Ramos (cell line): ENCODE measurements around the gene RETREG2.

Experiments used
- in situ Hi-C: fragments of 300-500 bp; cut with MboI; formaldehyde crosslinking; loops from one replicate; pipeline ENCODE4 v1.14.3; 2022; ENCODE audit warnings: low sequenced_read_pairs; ENCODE audit not compliant: unreplicated experiment

RETREG2 gene

DNA sequence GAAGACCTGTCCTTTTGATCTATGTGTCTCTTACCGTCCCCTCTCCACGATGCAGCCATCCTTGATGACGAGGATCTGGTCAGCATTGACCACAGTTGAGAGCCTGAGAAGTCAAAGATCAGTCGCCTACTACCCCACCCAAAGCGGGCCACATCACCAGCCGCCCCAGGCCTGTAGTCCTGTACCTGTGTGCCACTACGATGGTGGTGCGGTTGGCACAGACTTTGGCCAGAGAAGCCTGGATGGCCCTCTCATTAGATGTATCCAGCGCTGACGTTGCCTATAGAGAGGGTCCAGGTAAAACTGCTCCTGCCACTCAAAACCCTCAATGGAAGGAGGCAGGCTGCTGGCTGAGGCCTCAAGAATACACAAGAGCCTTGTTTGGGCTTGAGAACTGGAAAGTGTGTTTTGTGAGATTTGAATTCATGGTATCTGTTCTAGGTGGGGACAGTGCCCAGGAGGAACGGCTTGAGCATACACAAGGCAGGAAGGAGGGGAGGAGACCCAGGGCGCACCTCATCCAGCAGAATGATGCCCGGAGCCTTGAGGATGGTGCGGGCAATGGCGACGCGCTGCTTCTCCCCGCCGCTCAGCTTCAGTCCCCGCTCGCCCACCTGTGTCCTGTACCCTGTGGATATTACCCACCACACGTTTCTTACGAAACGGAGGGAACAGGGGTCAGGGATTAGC lies 32.3 kb downstream of the RETREG2 start:
- in situ Hi-C loops: no loop called here

DNA sequence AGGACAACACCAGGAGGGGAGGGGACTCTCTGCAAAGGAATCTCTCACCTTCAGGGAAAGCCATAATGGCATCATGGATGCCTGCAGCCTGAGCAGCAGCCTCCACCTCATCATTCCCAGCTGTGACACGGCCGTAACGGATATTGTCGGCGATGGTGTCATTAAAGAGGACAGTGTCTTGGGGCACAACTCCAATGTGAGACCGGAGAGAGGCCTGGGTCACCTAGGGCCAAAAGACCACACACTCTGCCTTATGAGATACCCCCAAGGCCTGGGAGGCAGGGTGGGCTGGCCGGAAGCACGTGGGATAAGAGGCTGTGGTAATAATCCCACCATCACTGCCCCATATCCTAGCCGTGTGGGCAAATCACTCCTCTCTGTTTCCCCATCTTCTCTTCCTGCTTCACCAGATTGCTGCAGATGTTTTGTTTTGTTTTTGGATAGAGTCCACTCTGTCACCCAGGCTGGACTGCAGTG lies 32.8 kb downstream of the RETREG2 start:
- in situ Hi-C loops: no loop called here

DNA sequence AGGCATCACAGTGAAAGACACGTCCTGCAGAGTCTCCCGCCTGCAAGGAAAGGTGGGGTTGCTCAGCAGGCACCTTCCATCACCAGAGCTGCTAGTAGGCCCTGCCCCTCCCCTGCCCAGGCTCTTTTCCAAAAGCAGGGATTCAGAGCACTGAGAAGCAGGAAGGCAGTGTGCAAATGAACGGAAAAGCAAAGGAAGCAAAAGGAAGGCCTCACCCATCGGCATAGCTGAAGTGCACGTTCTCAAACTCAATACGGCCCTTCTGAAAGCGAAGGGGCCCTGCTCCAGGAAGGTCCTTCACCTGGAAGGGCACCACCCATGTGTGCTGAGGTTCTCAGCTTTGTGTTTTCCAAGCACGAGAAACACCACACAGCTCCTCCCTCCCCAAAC lies 34.9 kb downstream of the RETREG2 start:
- in situ Hi-C loops: no loop called here

DNA sequence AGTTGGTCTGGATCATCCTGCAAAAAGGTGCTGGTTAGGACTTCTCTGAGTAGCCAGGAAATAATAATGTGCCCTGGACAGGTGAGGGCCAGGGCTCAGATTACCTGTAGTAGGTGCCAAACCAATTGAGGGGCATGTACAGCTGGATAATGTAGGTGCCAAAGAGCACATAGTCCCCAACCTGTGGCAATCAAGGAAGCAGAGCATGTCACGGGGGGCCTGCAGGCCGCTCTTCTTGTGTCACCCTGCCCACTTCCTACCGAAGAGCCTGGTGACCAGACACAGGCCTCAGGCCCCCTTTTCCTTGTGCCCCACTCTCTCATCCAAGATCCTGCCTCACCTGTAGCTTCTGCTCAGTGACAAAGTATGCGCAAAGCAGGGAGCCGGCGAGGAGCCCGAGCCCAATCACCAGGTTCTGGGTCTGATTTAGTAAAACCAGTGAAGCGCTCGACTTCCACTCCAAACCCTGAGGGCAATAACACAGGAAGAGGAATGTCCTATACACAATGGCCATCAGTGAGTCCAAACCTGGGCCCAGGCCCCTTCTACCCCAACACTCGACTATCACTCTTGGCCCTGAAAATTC lies 35.5 kb downstream of the RETREG2 start:
- in situ Hi-C loops: no loop called here

DNA sequence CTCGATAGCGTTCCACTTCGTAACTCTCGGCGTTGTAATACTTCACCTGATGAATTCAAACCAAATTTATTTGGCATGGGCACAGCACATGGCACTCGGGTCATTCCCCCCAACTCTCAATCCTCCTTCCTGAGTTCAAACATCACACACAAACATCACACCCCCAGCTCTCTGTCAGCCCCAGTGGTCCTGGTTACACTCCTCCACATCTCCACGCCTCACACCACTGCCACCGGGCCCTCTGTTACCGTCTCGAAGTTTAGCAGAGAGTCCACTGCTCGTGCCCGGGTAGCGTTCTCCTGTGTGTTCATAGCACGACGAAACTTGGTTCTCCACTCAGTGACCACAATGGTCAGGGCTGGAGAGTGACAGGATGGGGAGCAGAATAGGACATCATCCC lies 36.1 kb downstream of the RETREG2 start:
- in situ Hi-C loops: no loop called here

DNA sequence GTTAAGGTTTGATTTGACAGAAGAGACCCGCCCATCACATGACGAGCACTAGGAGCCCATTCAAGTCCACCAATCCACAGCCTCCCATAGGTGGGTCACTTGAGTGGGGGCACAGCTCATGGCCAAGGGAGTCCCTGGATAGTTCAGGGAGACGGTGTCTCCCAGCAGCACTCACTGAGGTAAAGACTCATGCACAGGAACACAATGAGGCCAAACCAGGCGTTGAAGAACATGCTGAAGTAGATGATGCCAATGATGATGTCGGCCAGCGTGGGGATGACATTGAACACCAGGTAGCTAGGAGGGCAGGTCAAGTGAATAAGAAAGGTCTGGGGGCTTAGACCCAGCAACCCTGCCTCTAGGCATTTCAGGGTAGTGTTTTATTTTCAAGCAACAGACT lies 36.7 kb downstream of the RETREG2 start:
- in situ Hi-C loops: no loop called here

DNA sequence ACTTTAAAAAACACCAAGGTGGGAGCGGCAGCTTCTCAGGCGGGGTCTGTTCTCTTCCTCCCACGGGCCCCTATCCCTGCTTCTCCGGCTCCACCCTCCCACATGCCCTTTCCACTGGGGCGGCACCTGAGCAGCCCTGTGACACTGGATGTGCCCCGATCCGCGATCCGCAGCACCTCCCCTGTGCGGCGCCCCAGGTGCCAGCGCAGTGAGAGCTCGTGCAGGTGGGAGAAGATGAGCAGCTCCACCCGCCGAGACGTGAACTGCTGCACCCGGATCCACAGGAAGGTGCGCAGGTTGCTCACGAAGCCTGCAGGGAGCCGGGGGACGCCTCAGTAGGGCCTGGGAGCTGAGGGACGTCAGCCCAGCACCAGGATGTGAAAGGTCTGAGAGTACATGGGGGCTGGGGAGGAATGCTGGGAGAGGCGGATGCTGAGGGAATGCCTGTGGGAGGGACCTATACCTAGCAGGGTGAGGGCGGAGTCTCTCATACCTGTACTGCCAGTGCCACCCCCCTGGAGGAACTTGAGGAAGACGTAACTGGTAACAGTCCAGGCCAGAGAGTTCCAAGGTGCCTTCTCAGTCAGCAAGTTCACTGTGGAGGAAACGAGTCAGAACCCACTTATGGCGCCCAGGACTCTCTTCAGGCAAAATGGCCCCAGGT lies 37.9 kb downstream of the RETREG2 start:
- in situ Hi-C loops: no loop called here

DNA sequence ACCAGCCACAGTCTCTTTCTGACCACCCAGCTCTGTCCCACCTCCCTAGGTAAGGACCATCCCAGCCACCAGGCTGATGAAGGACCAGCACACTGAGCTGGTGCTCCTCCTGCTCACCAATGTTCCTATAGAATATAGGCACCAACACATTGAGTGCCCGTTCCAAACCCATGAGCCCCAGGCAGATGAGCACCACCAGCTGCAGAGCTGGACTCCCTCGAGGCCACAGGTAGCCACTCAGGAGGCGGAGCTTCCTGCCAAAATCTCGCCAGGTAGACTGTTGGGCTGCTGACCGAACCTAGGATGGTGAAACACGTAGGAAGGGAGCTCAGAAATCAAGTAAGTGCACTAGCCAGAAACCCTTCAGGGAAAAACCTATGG lies 38.5 kb downstream of the RETREG2 start:
- in situ Hi-C loops: no loop called here

DNA sequence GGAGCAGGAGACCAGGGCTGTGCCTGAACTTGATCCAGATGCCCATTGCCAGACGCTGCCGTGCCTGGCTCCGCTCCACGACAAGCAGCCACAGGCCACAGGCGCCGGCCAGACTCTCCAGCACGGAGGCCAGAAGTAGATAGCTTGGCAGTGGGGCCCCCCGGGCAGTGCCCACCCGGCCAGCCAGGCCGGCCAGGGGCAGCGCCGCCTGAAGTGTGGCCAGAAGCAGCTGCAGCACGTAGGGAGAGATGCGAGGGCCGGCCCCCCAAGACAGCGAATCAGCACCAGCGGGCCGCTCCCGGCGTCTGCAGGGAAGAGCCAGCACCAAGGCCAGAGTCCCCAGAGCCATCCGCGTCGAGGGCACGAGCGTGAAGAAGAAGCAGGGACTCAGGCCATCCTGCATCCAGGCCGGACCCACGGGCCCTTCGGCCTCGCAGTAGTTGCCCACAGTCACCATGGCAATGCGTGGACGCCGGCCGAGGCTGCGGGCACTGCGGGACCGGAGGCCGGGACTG lies 40.2 kb downstream of the RETREG2 start:
- in situ Hi-C loops: no loop called here

DNA sequence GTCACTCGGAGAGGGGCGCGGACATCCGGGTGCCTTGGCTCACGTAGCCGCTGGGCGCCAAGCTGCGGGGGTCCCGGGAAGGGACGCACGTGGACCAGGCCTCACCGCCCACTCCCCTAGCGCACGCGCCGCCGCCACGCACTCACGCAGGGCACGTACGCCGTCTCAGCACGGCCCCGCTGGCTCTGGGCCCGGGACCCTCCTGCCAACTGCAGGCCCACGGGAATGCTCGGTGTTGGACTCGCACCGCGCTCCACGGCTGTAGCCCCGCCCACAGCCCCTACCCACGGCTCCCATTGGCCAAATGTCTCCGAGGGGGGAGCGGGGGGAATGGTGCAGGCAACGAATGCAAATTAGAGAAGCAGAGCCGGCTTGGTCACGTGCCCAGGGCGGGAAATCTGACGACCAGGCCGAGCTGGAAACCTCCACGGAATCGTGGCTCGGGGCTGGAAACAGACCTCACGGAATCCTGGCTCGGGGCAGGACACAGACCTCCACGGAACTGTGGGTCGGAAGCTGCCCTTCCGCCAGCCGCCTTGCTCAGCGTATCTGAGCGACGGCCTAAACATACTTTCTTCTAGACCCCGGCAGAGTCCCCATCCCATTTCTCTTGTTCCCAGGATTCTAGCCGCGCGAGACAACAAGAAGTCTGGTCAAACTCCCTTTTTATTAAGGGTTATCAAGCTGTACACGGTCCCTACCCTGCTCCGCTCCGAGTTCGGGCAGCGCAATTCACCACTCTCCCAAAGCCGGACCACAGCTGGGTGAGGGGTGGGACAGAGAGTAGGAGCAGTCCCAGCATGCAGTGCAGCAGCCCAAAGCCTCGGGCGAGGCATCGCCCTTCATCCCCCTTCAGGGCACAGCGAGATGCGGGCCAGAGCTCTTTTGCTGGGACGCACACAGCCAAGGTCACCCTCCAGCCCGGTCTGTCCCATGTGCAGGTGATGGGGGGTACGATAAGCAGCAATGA lies 40.9 kb downstream of the RETREG2 start, which contains the start of gene ABCB6:
Gene ABCB6 (minus strand): TSS at position 227 of the 970 bp plus-strand sequence. CDS start 285 bp downstream, outside the sequence.
- in situ Hi-C loops: no loop called here

DNA sequence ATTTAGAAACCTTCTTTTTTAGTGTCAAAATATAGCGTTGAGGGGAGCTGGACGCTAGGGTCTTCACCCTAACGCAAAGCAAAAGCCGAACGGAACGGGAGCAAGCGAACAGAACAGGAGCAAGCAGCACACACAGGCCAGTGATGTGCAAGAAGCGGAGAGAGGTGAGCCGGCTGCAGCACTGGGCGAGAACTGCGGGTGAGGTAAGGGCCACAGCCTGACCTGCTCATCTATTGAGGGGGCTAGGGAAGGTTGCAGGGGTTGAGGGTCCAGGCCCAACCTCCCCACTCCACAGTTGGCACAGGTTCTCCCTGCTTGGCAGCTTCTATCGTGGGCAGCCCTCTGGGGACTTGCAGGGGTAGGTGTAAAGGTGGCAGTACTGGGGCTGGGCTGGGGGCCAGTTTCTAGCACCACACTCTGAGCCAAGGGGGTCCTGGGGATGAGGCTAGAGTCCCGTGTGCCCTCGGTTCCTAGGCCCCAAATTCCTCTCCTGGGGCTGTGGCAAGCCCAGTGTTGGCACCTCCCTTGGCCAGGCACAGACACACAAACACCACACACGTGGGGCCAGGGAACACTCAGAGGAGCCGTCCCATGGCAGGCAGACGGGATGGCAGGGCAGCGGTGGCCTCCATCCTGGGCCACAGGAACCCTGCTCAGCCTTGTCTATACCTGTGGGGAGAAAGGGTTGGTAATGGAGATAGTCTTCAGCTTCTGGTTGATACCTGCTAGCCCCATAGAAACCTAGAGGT lies 41.9 kb downstream of the RETREG2 start:
- in situ Hi-C loops: no loop called here

DNA sequence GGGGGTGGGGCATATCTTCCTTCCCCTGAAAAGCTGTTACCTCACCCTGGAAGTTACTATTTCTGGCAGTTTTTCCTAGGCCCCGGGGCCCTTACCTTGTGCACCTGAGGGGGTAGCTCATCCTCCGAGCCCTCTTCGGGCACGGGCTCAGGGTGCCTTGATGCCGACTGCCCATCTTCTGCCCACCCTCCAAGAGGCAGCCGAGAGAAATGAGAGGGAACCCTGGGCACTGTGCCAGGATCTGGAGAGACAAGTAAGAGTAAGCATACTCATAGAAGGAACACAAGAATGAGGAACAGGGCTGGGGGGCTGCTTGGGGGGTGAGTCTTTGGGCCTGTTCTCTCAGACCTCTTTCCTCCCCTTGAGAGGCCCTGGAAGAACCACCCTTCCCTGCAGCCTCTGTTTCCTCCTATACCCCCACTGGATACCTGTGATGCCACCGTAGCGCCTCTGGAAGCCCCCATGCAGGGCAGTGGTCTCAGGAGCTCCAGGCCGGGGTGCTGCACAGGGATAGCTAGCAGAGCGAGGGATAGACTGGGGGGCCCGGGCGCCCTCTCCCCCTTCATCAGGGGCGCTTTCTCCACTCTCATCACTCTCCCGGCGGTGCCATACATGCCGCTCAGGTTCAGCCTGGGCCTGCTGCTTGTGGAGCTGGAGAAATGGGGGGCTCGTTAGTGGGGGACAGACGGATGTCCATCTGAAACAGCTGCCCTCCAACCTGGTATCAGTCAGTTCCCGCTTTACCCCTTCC lies 42.8 kb downstream of the RETREG2 start:
- in situ Hi-C loops: no loop called here

DNA sequence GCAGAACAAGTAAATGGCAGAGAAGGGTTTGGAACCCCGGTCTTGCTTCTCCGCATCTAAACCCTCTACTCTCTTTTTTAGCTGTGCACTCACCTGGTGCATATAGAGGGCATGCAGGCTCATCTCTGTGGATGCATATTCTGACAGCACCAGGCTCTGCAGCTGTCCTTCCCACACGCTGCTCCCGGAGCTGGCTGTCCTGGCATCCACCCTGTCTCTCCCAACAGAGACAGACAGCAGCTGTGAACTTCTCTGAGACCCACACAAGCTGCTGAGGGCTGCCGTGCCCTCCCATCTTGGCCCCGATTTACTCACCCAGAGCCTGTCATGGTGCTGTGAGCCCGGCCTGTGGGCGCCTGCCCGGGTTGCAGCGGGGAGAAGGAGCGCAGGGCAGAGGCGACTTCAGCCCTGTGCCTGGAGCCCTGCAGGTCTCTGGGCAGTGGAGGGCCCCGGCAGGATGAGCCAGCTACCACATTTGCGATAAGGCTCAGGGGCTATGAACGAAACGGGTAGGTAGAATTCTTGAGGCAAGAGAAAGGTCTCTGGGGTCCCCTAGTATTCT lies 44.0 kb downstream of the RETREG2 start:
- in situ Hi-C loops: no loop called here

DNA sequence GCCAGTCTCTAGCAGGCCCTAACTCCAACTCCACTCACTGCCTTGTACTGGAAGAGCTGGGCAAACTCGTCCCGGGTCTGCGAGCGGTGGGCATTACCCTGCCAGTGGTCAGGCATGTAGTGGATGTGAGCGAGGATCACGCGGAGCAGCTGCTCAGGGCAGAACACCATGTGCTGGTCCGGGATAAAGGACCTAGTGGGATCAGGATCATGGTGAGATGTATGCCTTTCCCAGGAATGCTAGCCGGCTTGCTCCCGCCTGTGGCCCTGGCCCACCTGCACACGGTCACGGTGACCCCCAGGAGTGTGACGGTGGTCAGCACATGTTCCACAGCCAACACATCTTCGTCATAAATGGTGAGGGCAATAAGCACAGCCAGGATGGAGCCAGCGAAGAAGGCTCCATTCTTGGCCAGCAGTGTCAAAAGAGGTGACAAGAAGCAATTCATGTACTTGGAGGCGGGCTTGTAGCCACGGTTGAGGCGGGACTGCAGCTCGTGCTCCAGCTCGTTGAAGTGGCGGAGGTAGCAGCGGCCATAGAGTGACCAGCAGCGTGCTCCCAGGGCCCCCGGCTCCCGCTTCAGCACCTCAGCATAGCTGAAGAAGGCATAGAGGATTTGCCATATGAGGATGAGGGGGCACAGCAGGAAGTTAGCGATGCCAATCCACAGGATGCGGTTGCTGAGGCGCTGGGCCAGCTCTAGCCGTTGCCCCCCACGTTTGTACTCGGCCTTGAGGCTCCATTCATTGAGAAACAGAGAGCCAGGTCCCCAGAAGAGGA lies 45.9 kb downstream of the RETREG2 start:
- in situ Hi-C loops: no loop called here

DNA sequence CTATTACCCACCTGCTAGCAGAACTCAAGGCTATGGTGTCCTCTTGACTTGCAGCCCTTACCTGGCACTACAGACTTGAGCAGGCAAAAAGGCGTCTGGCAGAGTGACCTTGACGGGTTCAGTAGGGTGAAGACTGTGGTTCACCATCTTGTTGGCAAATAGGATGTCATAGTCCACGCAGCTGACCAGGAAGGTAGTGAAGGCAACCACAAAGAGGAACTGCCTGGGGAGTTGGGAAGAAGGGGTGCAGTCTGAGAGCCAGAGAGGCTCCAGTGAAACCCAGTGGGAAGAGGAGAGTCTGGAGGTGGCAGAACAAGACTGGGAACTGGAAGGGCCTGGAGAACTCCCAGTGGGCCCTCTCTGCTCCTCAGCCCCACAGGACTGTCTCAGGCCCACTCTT lies 47.3 kb downstream of the RETREG2 start:
- in situ Hi-C loops: no loop called here

DNA sequence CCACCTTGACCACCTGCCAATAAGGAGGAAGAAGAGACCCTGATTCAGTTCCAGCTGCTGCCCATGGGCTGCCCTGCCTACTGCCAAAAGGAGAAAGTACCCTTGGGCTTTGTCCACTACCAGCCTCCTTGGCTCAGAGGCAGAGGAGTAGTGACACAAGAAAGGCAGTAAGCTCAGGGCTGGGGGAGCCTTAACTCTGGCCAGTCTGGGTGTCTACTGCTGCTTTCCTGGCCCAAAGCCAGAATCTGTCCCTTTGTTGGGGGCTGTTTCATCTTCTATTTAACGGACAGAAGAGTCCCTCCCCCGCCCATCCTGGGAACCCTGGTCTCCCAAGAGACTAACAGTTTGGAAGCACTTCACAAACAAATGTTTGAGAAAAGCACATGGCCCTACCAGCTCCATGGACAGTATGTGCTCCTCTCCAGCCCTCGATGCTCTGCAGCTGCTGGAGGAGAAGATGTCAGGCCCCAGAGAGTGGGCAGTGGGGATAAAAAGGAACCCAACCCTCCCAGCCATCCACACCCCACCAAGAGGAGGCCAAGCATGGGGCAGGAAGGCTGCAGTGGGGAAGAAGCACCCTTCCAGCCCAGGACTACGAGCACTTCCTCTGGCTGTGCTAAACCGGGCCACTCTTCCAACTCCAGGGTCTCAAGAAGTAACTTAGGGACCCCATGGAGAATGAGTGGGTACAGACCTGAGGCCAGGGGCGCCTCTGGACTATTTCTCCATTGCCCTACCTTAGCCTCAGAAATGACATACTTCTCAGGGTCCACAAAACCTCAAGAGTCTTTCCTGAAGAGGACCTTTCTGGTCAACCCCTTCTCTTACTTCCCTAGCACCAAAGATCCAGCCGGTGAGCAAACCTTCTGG lies 50.2 kb downstream of the RETREG2 start:
- in situ Hi-C loops: no loop called here

DNA sequence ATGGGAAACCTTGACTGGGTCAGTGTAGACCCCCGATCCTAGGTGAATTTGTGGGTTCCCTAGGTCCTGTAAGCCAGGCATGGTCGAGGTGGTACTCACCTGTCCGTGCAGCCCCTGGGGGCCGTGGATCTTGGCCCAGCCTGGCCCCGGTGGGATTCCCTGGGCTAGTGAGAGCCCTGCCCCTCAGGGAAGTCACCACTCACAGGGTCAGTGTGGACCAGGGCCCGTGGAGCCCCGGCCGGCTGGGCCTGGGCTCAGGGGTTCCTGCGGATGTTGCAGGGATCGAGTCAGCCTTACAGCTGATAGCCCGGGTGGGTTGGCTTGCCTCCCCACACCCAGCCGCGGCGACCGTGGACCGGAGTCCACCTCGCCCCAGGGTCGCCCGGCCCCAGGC lies 50.8 kb downstream of the RETREG2 start:
- in situ Hi-C loops: no loop called here
